Measurements from ENCODE around the gene DAPP1. TPM values are rescaled to one million over a fixed set of nuclear protein-coding genes. Genes with fewer than 3 reads are reported as not detected.
"Not testable (repeated sequence)": the region's sequence is repeated elsewhere in the genome, so short reads cannot be mapped to it uniquely, and the experiment has no call there.

DAPP1 gene
- total and polyA plus RNA-seq, 2 donors from 2014 or later: 0.34 to 10.1 TPM

- DNase-seq (no peak), FAIRE-seq (no peak)
- intact Hi-C loops (cut with DNase I): no loop called here
- H3K36me3 ChIP-seq (ENCODE audit: control insufficient read depth in 2 of 3, insufficient read depth in 3 of 3, low read length in 3 of 3): no peaks in the 10 kb centered on the region
- no peak overlapping the region for H3K9ac ChIP-seq (ENCODE audit: low read length in 3 of 3)
- no peaks in the 10 kb centered on the region for H3K27me3 ChIP-seq (ENCODE audit: control insufficient read depth, insufficient read depth, low read length)
- TF ChIP-seq CTCF (IDR thresholded peaks at IDR 0.05; ENCODE audit: borderline replicate concordance, extremely low read depth, insufficient read depth): no peak
- no peak overlapping the region for H3K4me3 ChIP-seq (ENCODE audit: low read length in 3 of 3)
- H3K9me3 ChIP-seq (ENCODE audit: control insufficient read depth in 2 of 3, insufficient read depth in 1 of 3, low read length in 3 of 3): no peaks in the 10 kb centered on the region
- no peak overlapping the region for H3K27ac ChIP-seq (ENCODE audit: low read depth in 2 of 2, low read length in 2 of 2)
- no peaks in the 10 kb centered on the region for H3K4me1 ChIP-seq (ENCODE audit: control insufficient read depth in 2 of 3, insufficient read depth in 2 of 3, low read depth in 1 of 3, low read length in 3 of 3)
Observed at GRCh38 chr4:99826016-99826415, 9.4 kb downstream of the DAPP1 start.

GRCh38 chr4:99827454-99827853 lies 10.8 kb downstream of the DAPP1 start:
- DNase-seq (no peak), FAIRE-seq (no peak)
- no peak overlapping the region for H3K27ac ChIP-seq (ENCODE audit: low read depth in 2 of 2, low read length in 2 of 2)
- no peak overlapping the region for H3K9ac ChIP-seq (ENCODE audit: low read length in 3 of 3)
- H3K27me3 ChIP-seq (ENCODE audit: control insufficient read depth, insufficient read depth, low read length): no peaks in the 10 kb centered on the region
- H3K36me3 ChIP-seq (ENCODE audit: control insufficient read depth in 2 of 3, insufficient read depth in 3 of 3, low read length in 3 of 3): no peaks in the 10 kb centered on the region
- no peaks in the 10 kb centered on the region for H3K4me1 ChIP-seq (ENCODE audit: control insufficient read depth in 2 of 3, insufficient read depth in 2 of 3, low read depth in 1 of 3, low read length in 3 of 3)
- no peak overlapping the region for H3K4me3 ChIP-seq (ENCODE audit: low read length in 3 of 3)
- H3K9me3 ChIP-seq (ENCODE audit: control insufficient read depth in 2 of 3, insufficient read depth in 1 of 3, low read length in 3 of 3): no peaks in the 10 kb centered on the region
- TF ChIP-seq CTCF (IDR thresholded peaks at IDR 0.05; ENCODE audit: borderline replicate concordance, extremely low read depth, insufficient read depth): no peak
- intact Hi-C loops (cut with DNase I): no loop called here

- DNase-seq (no peak), FAIRE-seq (no peak)
- Histone ChIP-seq H3K4me3 (ENCODE audit: low read length in 3 of 3) (no peak overlapping the region), H3K27ac (ENCODE audit: low read depth in 2 of 2, low read length in 2 of 2) (no peak overlapping the region), H3K27me3 (ENCODE audit: control insufficient read depth, insufficient read depth, low read length) (no peaks in the 10 kb centered on the region), H3K9me3 (ENCODE audit: control insufficient read depth in 2 of 3, insufficient read depth in 1 of 3, low read length in 3 of 3) (no peaks in the 10 kb centered on the region), H3K9ac (ENCODE audit: low read length in 3 of 3) (no peak overlapping the region), H3K36me3 (ENCODE audit: control insufficient read depth in 2 of 3, insufficient read depth in 3 of 3, low read length in 3 of 3) (no peaks in the 10 kb centered on the region), H3K4me1 (ENCODE audit: control insufficient read depth in 2 of 3, insufficient read depth in 2 of 3, low read depth in 1 of 3, low read length in 3 of 3) (no peaks in the 10 kb centered on the region)
- TF ChIP-seq CTCF (IDR thresholded peaks at IDR 0.05; ENCODE audit: borderline replicate concordance, extremely low read depth, insufficient read depth): no peak
- intact Hi-C loops (cut with DNase I): no loop called here
Observed at GRCh38 chr4:99827857-99828256, 11.2 kb downstream of the DAPP1 start.

GRCh38 chr4:99828477-99828876 lies 11.8 kb downstream of the DAPP1 start:
- Histone ChIP-seq H3K27ac (ENCODE audit: low read depth in 2 of 2, low read length in 2 of 2) (no peak overlapping the region), H3K27me3 (ENCODE audit: control insufficient read depth, insufficient read depth, low read length) (no peaks in the 10 kb centered on the region), H3K4me3 (ENCODE audit: low read length in 3 of 3) (no peak overlapping the region), H3K36me3 (ENCODE audit: control insufficient read depth in 2 of 3, insufficient read depth in 3 of 3, low read length in 3 of 3) (no peaks in the 10 kb centered on the region), H3K9ac (ENCODE audit: low read length in 3 of 3) (no peak overlapping the region), H3K9me3 (ENCODE audit: control insufficient read depth in 2 of 3, insufficient read depth in 1 of 3, low read length in 3 of 3) (no peaks in the 10 kb centered on the region), H3K4me1 (ENCODE audit: control insufficient read depth in 2 of 3, insufficient read depth in 2 of 3, low read depth in 1 of 3, low read length in 3 of 3) (no peaks in the 10 kb centered on the region)
- no peak for TF ChIP-seq CTCF (IDR thresholded peaks at IDR 0.05; ENCODE audit: borderline replicate concordance, extremely low read depth, insufficient read depth)
- intact Hi-C loops (cut with DNase I): no loop called here
- no peak for DNase-seq
- no peak for FAIRE-seq

GRCh38 chr4:99830051-99830450 lies 13.4 kb downstream of the DAPP1 start:
- H3K27me3 ChIP-seq (ENCODE audit: control insufficient read depth, insufficient read depth, low read length); H3K4me1 ChIP-seq (ENCODE audit: control insufficient read depth in 2 of 3, insufficient read depth in 2 of 3, low read depth in 1 of 3, low read length in 3 of 3); H3K9ac ChIP-seq (ENCODE audit: low read length in 3 of 3); H3K9me3 ChIP-seq (ENCODE audit: control insufficient read depth in 2 of 3, insufficient read depth in 1 of 3, low read length in 3 of 3); H3K36me3 ChIP-seq (ENCODE audit: control insufficient read depth in 2 of 3, insufficient read depth in 3 of 3, low read length in 3 of 3); FAIRE-seq; H3K27ac ChIP-seq (ENCODE audit: low read depth in 2 of 2, low read length in 2 of 2); intact Hi-C loops (cut with DNase I); H3K4me3 ChIP-seq (ENCODE audit: low read length in 3 of 3); DNase-seq: not testable (repeated sequence)
